Prostate gland (tissue), 2 donors: ENCODE measurements around the gene PPM1G. TPM values are rescaled to one million over a fixed set of nuclear protein-coding genes. Genes with fewer than 3 reads are reported as not detected.

ENCODE experiments used
- DNase-seq: peaks from one replicate; pipeline ENCODE4 v3.0.0-alpha.2; 2019; ENCODE audit warnings: low spot score
- H3K27ac ChIP-seq, 2 donors: fragments of 200-600 bp; sonication (generic); 2 replicates each; pipeline ENCODE4 v1.5.1; 2017 to 2019
- H3K27me3 ChIP-seq: fragments of 200-600 bp; sonication (generic); replicated peaks from 2 replicates; pipeline ENCODE4 v1.5.1; 2019; ENCODE audit not compliant: insufficient read depth
- H3K36me3 ChIP-seq, 2 donors: fragments of 200-600 bp; sonication (generic); 1 replicate in 1 of 2; 2 replicates in 1 of 2; pipeline versions ENCODE4 v1.5.1 to v1.8.1; 2017 to 2019
- H3K4me1 ChIP-seq: fragments of 200-600 bp; sonication (generic); replicated peaks from 2 replicates; pipeline ENCODE4 v1.5.1; 2019
- H3K4me3 ChIP-seq, 2 donors: fragments of 200-600 bp; sonication (generic); 2 replicates each; pipeline ENCODE4 v1.5.1; 2017 to 2019
- H3K9me3 ChIP-seq: fragments of 200-600 bp; sonication (generic); 2 replicates; pipeline ENCODE4 v1.5.1; 2017
- CTCF ChIP-seq, 4 experiments: fragments of 200-600 bp in 2 of 4; fragments of 450-650 bp in 2 of 4; sonication (generic) in 2 of 4; IDR thresholded peaks; 1 replicate in 3 of 4; 2 replicates in 1 of 4; pipeline ENCODE4 v1.5.1; 2016 to 2019; ENCODE audit warnings: antibody characterized with exemption in 4 of 4, mild to moderate bottlenecking in 2 of 4, moderate library complexity in 2 of 4
- POLR2A ChIP-seq: fragments of 450-650 bp; IDR thresholded peaks from one replicate; pipeline ENCODE4 v1.6.1; 2016; ENCODE audit warnings: antibody characterized with exemption, mild to moderate bottlenecking
- POLR2AphosphoS5 ChIP-seq: sonication (generic); formaldehyde crosslinking; IDR thresholded peaks from one replicate; pipeline ENCODE4 v1.6.1; 2017; ENCODE audit warnings: antibody characterized with exemption
- WGBS: methylation state at CpG from one replicate; pipeline ENCODE4 v1.1.5; 2018; 5-methylcytosine and 5-hydroxymethylcytosine counted together
- intact Hi-C: fragments of 100-400 bp; cut with DNase I; formaldehyde crosslinking; loops from one replicate; pipeline ENCODE4 v1.14.2; 2022
- total RNA-seq, 2 donors: library from RNA; depleted of rRNA; stranded (reverse); fragments of >200 nt; gene quantifications; one replicate each; pipeline ENCODE4 v1.1.0, GENCODE V29; 2016

The PPM1G gene
- total RNA-seq, 2 donors from 2014 or later = 57.2 to 65.4 TPM

GRCh38 chr2:27370026-27370815, 39.2 kb downstream of the PPM1G start, which contains the start of the genes EIF2B4 and SNX17:
Gene EIF2B4 (minus strand): TSS chr2:27370338. CDS start chr2:27370314, 24 bp downstream.
Gene SNX17 (plus strand): TSS chr2:27370616. CDS start chr2:27370744, 128 bp downstream.
- intact Hi-C loops = loop anchor here (10.0 kb wide), 1 partner anchor 155 kb away; the partner anchor contains the start of genes ATRAID, CAD and SLC5A6
- WGBS = under 1% methylated on average over 80 of the region's 85 CpGs
- Histone ChIP-seq H3K27me3 (no peaks in the 10 kb centered on the region), H3K4me3 (peak within 1 kb of the TSS; percentile 71 to 82), H3K9me3 (no peaks in the 10 kb centered on the region), H3K36me3 (peaks cover 15 to 27% of the 10 kb centered on the region in 2 donors), H3K27ac (peak within 1 kb of the TSS; percentile 83 to 91), H3K4me1 (peaks cover 19% of the 10 kb centered on the region)
- peak; percentile 99 for TF ChIP-seq POLR2AphosphoS5
- peak; percentile 60 for TF ChIP-seq POLR2A
- TF ChIP-seq CTCF (IDR thresholded peaks at IDR 0.05) = peak; percentile 54 to 94 (median 80)
- peak; percentile 99 for DNase-seq

GRCh38 chr2:27369471-27370025, 39.8 kb downstream of the PPM1G start:
- no peak for TF ChIP-seq POLR2A
- no peak for TF ChIP-seq CTCF (IDR thresholded peaks at IDR 0.05)
- no peak for TF ChIP-seq POLR2AphosphoS5
- H3K9me3 ChIP-seq = no peaks in the 10 kb centered on the region
- no peak for DNase-seq
- peak overlapping the region; percentile 83 to 91 for H3K27ac ChIP-seq
- under 1% methylated on average over 18 of the region's 18 CpGs for WGBS
- intact Hi-C loops = loop anchor here (5.0 to 10.0 kb wide), 2 partner anchors 42 to 155 kb away; partner anchors contain the start of genes ATRAID, CAD and SLC5A6
- no peaks in the 10 kb centered on the region for H3K27me3 ChIP-seq
- H3K4me3 ChIP-seq = peak overlapping the region; percentile 71 to 82
- H3K36me3 ChIP-seq = peaks cover 17 to 20% of the 10 kb centered on the region in 2 donors
- peaks cover 19% of the 10 kb centered on the region for H3K4me1 ChIP-seq

- intact Hi-C loops = no loop called here
- Histone ChIP-seq H3K4me3 (no peak overlapping the region), H3K36me3 (peaks cover 15 to 21% of the 10 kb centered on the region in 2 donors), H3K27ac (no peak overlapping the region), H3K27me3 (no peaks in the 10 kb centered on the region), H3K9me3 (no peaks in the 10 kb centered on the region), H3K4me1 (peaks cover 5% of the 10 kb centered on the region)
- DNase-seq = no peak
- WGBS = 90% methylated on average over 2 of the region's 2 CpGs
- TF ChIP-seq CTCF (IDR thresholded peaks at IDR 0.05) = no peak
- no peak for TF ChIP-seq POLR2A
- no peak for TF ChIP-seq POLR2AphosphoS5
Measured at GRCh38 chr2:27363933-27364332, 45.5 kb downstream of the PPM1G start.

GRCh38 chr2:27362678-27363420, 46.5 kb downstream of the PPM1G start:
- 87% methylated on average over 4 of the region's 4 CpGs for WGBS
- no peaks in the 10 kb centered on the region for H3K4me1 ChIP-seq
- no peak overlapping the region for H3K27ac ChIP-seq
- no peak for DNase-seq
- intact Hi-C loops = no loop called here
- no peak overlapping the region for H3K4me3 ChIP-seq
- peaks cover 14 to 21% of the 10 kb centered on the region in 2 donors for H3K36me3 ChIP-seq
- H3K9me3 ChIP-seq = no peaks in the 10 kb centered on the region
- no peak for TF ChIP-seq CTCF (IDR thresholded peaks at IDR 0.05)
- no peak for TF ChIP-seq POLR2A
- TF ChIP-seq POLR2AphosphoS5 = no peak
- no peaks in the 10 kb centered on the region for H3K27me3 ChIP-seq
